B cell (primary cell): ENCODE results near the gene CBL. TPM values are rescaled to one million over a fixed set of nuclear protein-coding genes. Genes with fewer than 3 reads are reported as not detected.

Experiments used
- ATAC-seq: fragments of 200-7000 bp; cut with Tn5 transposase; one replicate; pipeline ENCODE4 v1.10.0; 2021; ENCODE audit warnings: low read depth, mild to moderate bottlenecking, moderate number of reproducible peaks, moderate library complexity
- CTCF ChIA-PET: fragments of 350-600 bp; sonication (Branson Sonifier 250); formaldehyde crosslinking; loops from one replicate; lab custom pipeline; 2021; ENCODE audit warnings: antibody characterized with exemption, inconsistent platforms; lab: Charles Lee
- POLR2A ChIA-PET: fragments of 350-600 bp; sonication (Branson Sonifier 250); formaldehyde crosslinking; loops from one replicate; lab custom pipeline; 2021; ENCODE audit warnings: antibody characterized with exemption; lab: Charles Lee
- DNase-seq: peaks from one replicate; pipeline ENCODE4 v3.0.0; 2013
- H2AFZ ChIP-seq: 2 replicates; pipeline ENCODE4 v1.6.1; 2012; ENCODE audit warnings: mild to moderate bottlenecking, low read depth, low read length; ENCODE audit not compliant: insufficient read depth, poor library complexity, severe bottlenecking
- H3K27ac ChIP-seq, 2 donors: 1 replicate in 1 of 2; 2 replicates in 1 of 2; pipeline ENCODE4 v1.5.1; 2012 to 2013; ENCODE audit warnings: low read length in 2 of 2, mild to moderate bottlenecking in 2 of 2, moderate library complexity in 1 of 2
- H3K27me3 ChIP-seq, 4 experiments: fragments of 200-600 bp in 1 of 4; sonication (generic) in 1 of 4; replicated peaks in 1 of 4; 1 replicate in 2 of 4; 2 replicates in 2 of 4; pipeline versions ENCODE4 v1.6.1 to v1.7.0; 2013 to 2016; ENCODE audit warnings: low read length in 3 of 4, mild to moderate bottlenecking in 2 of 4, mixed read lengths in 1 of 4, moderate library complexity in 1 of 4; ENCODE audit not compliant: insufficient read depth in 4 of 4, control insufficient read depth in 3 of 4; ENCODE audit errors: control extremely low read depth in 1 of 4
- H3K36me3 ChIP-seq, 2 experiments: replicated peaks in 1 of 2; 1 replicate in 1 of 2; 2 replicates in 1 of 2; pipeline versions ENCODE4 v1.6.1 to v1.7.1; 2013; ENCODE audit warnings: low read length in 1 of 2; ENCODE audit not compliant: insufficient read depth in 2 of 2, control insufficient read depth in 1 of 2; ENCODE audit errors: control extremely low read depth in 1 of 2, extremely low read depth in 1 of 2
- H3K4me1 ChIP-seq, 2 donors: fragments of 200-600 bp in 1 of 2; sonication (generic) in 1 of 2; 1 replicate in 1 of 2; 2 replicates in 1 of 2; pipeline versions ENCODE4 v1.5.1 to v1.6.1; 2013 to 2017; ENCODE audit warnings: low read length in 2 of 2; ENCODE audit not compliant: control insufficient read depth in 2 of 2, insufficient read depth in 2 of 2
- H3K4me2 ChIP-seq: replicated peaks from 2 replicates; pipeline ENCODE3; 2012; ENCODE audit warnings: mild to moderate bottlenecking, low read depth, low read length; ENCODE audit not compliant: poor library complexity, severe bottlenecking
- H3K4me3 ChIP-seq, 5 experiments: fragments of 200-600 bp in 1 of 5; sonication (generic) in 1 of 5; 1 replicate in 3 of 5; 2 replicates in 2 of 5; pipeline versions ENCODE4 v1.5.1 to v1.7.0; 2011 to 2016; ENCODE audit warnings: low read length in 4 of 5, mild to moderate bottlenecking in 4 of 5, low read depth in 2 of 5, control low read depth in 1 of 5, moderate library complexity in 1 of 5; ENCODE audit not compliant: insufficient read depth in 1 of 5; ENCODE audit errors: control extremely low read depth in 1 of 5, extremely low read depth in 1 of 5
- H3K79me2 ChIP-seq: fragments of 200-600 bp; sonication (generic); one replicate; pipeline ENCODE4 v1.6.0; 2016; ENCODE audit warnings: low read length; ENCODE audit not compliant: control insufficient read depth, insufficient read depth
- H3K9ac ChIP-seq: fragments of 200-600 bp; sonication (generic); 2 replicates; pipeline ENCODE4 v1.6.1; 2017; ENCODE audit warnings: mild to moderate bottlenecking, low read length, moderate library complexity
- H3K9me3 ChIP-seq, 3 donors: one replicate each; pipeline versions ENCODE4 v1.6.1 to v1.7.1; 2013; ENCODE audit warnings: low read length in 2 of 3; ENCODE audit not compliant: control insufficient read depth in 2 of 3, insufficient read depth in 1 of 3; ENCODE audit errors: control extremely low read depth in 1 of 3
- H4K20me1 ChIP-seq: 2 replicates; pipeline ENCODE4 v1.6.0; 2012; ENCODE audit warnings: mild to moderate bottlenecking, low read length; ENCODE audit not compliant: insufficient read depth, control insufficient read depth, poor library complexity, severe bottlenecking
- H3K27ac Mint-ChIP-seq: one replicate; pipeline ENCODE4 v1.8.0; 2021; ENCODE audit warnings: mixed read lengths
- H3K27me3 Mint-ChIP-seq: one replicate; pipeline ENCODE4 v1.8.0; 2021; ENCODE audit warnings: mixed read lengths
- H3K4me1 Mint-ChIP-seq: one replicate; pipeline ENCODE4 v1.8.0; 2021; ENCODE audit warnings: mixed read lengths
- H3K4me3 Mint-ChIP-seq: one replicate; pipeline ENCODE4 v1.8.0; 2021; ENCODE audit warnings: mixed read lengths
- H3K9me3 Mint-ChIP-seq: one replicate; pipeline ENCODE4 v1.8.0; 2022; ENCODE audit warnings: mixed read lengths; ENCODE audit not compliant: insufficient read depth
- CTCF ChIP-seq: fragments of 200-600 bp; IDR thresholded peaks from one replicate; pipeline ENCODE4 v1.8.0; 2022; ENCODE audit warnings: antibody characterized with exemption, mild to moderate bottlenecking
- EZH2 ChIP-seq: IDR thresholded peaks from 2 replicates; pipeline ENCODE4 v1.6.1; 2012; ENCODE audit warnings: borderline replicate concordance, low read depth, mild to moderate bottlenecking, moderate library complexity, low read length; ENCODE audit not compliant: insufficient read depth, poor library complexity, severe bottlenecking
- WGBS: methylation state at CpG from one replicate; pipeline ENCODE4 v1.1.5; 2013; ENCODE audit warnings: missing lambda C conversion rate; ENCODE audit not compliant: insufficient coverage; 5-methylcytosine and 5-hydroxymethylcytosine counted together
- intact Hi-C: fragments of 100-400 bp; cut with micrococcal nuclease; formaldehyde crosslinking; loops from one replicate; pipeline ENCODE4 v1.10.0; 2022
- polyA plus RNA-seq: library from polyadenylated mRNA; depleted of rRNA; stranded (reverse); fragments of >200 nt; gene quantifications from 2 replicates; pipeline ENCODE4 v1.2.3, GENCODE V29; 2012
- total RNA-seq, 2 donors: library from RNA; stranded (reverse); fragments of 120-200 nt in 1 of 2; gene quantifications; 1 replicate in 1 of 2; 2 replicates in 1 of 2; pipeline versions ENCODE4 v1.2.3 to v1.2.4, GENCODE V29; 2013 to 2022

CBL gene
- total and polyA plus RNA-seq, 2 donors (not counting 1 experiment from before 2014, with no cell fraction given) = 11.7 to 35.2 TPM

GRCh38 chr11:119210050-119210449 lies 3.9 kb downstream of the CBL start:
- no peaks in the 10 kb centered on the region for H3K27me3 ChIP-seq
- no peak for DNase-seq
- peaks cover 53% of the 10 kb centered on the region for H4K20me1 ChIP-seq
- no peak overlapping the region for H2AFZ ChIP-seq
- TF ChIP-seq CTCF (no peak), EZH2 (no peak)
- H3K36me3 ChIP-seq = no peaks in the 10 kb centered on the region
- Mint-ChIP-seq H3K27ac (no peak overlapping the region), H3K4me3 (no peak overlapping the region), H3K9me3 (no peaks in the 10 kb centered on the region), H3K27me3 (no peaks in the 10 kb centered on the region), H3K4me1 (peaks cover 41% of the 10 kb centered on the region)
- intact Hi-C loops = no loop called here
- ATAC-seq = no peak
- WGBS = no CpG with 5 or more reads among the region's 3 CpGs
- peaks cover 87% of the 10 kb centered on the region for H3K79me2 ChIP-seq
- H3K9ac ChIP-seq = no peak overlapping the region
- H3K9me3 ChIP-seq = no peaks in the 10 kb centered on the region
- H3K4me1 ChIP-seq = peaks cover 16 to 19% of the 10 kb centered on the region in 2 donors
- H3K27ac ChIP-seq = no peak overlapping the region
- H3K4me2 ChIP-seq = no peak overlapping the region
- ChIA-PET CTCF (interaction anchor here (0.7 to 2.1 kb wide), 6 partner anchors 12 to 114 kb away, joined by 3 to 8 read pairs (median 4); no protein-coding TSS in a partner anchor), POLR2A (no interaction called here)
- H3K4me3 ChIP-seq = no peak overlapping the region

GRCh38 chr11:119218141-119218878 lies 12.2 kb downstream of the CBL start:
- no peak overlapping the region for H3K9ac ChIP-seq
- H2AFZ ChIP-seq = no peak overlapping the region
- Mint-ChIP-seq H3K27ac (no peak overlapping the region), H3K9me3 (no peaks in the 10 kb centered on the region), H3K4me1 (peaks cover 33% of the 10 kb centered on the region), H3K4me3 (no peak overlapping the region), H3K27me3 (no peaks in the 10 kb centered on the region)
- WGBS = no CpG with 5 or more reads among the region's 8 CpGs
- TF ChIP-seq EZH2 (no peak), CTCF (no peak)
- H3K27ac ChIP-seq = no peak overlapping the region
- POLR2A ChIA-PET = no interaction called here
- H4K20me1 ChIP-seq = peaks cover 86% of the 10 kb centered on the region
- ATAC-seq = no peak
- CTCF ChIA-PET = no interaction called here
- DNase-seq = no peak
- H3K9me3 ChIP-seq = no peaks in the 10 kb centered on the region
- peaks cover 97% of the 10 kb centered on the region for H3K79me2 ChIP-seq
- H3K4me2 ChIP-seq = no peak overlapping the region
- peaks cover 0 to 1% of the 10 kb centered on the region in 2 experiments for H3K36me3 ChIP-seq
- H3K27me3 ChIP-seq = no peaks in the 10 kb centered on the region
- no peak overlapping the region for H3K4me3 ChIP-seq
- peaks cover 0 to 6% of the 10 kb centered on the region in 2 donors for H3K4me1 ChIP-seq
- intact Hi-C loops = no loop called here
